ENCODE data around the gene ERG. TPM values are rescaled to one million over a fixed set of nuclear protein-coding genes. Genes with fewer than 3 reads are reported as not detected.

ERG gene
- total and polyA plus RNA-seq, 2 experiments from 2014 or later = 0.14 to 0.44 TPM

GRCh38 chr21:38479641-38480525, 18.4 kb downstream of the ERG start:
- Mint-ChIP-seq H3K36me3 (ENCODE audit: low read depth) (no peaks in the 10 kb centered on the region), H3K4me3 (no peak overlapping the region), H3K9me3 (no peaks in the 10 kb centered on the region), H3K4me1 (peaks cover 19% of the 10 kb centered on the region), H3K27ac (no peak overlapping the region), H3K27me3 (ENCODE audit: insufficient read depth, low read depth, poor library complexity) (peaks cover 9% of the 10 kb centered on the region)
- peaks cover 3% of the 10 kb centered on the region; the same call in 1 of the 2 replicates for H3K9me2 ChIP-seq (ENCODE audit: insufficient read depth)
- H3K27me3 ChIP-seq (ENCODE audit: insufficient read depth) = no peaks in the 10 kb centered on the region
- H3K27ac ChIP-seq (ENCODE audit: low read depth) = no peak overlapping the region
- H4K20me1 ChIP-seq (replicated peaks; ENCODE audit: insufficient read depth) = no peaks in the 10 kb centered on the region
- no peak for DNase-seq (ENCODE audit: low spot score)
- no peaks in the 10 kb centered on the region for H3K4me1 ChIP-seq (ENCODE audit: insufficient read depth)
- no peaks in the 10 kb centered on the region for H3F3A ChIP-seq (replicated peaks; ENCODE audit: low read depth)
- no peak overlapping the region for H3K4me2 ChIP-seq
- no peak overlapping the region for H2AFZ ChIP-seq
- H3K36me3 ChIP-seq (ENCODE audit: insufficient read depth) = no peaks in the 10 kb centered on the region
- no peak for ATAC-seq
- TF ChIP-seq STAT1 (IDR thresholded peaks at IDR 0.05; ENCODE audit: unreplicated experiment) (no peak), ZNF462 (CRISPR knock-in tag; IDR thresholded peaks at IDR 0.05) (no peak), JUNB (IDR thresholded peaks at IDR 0.05; ENCODE audit: unreplicated experiment) (no peak), EZH2 (IDR thresholded peaks at IDR 0.05; ENCODE audit: low read depth, unreplicated experiment) (no peak), ZNF331 (CRISPR knock-in tag; IDR thresholded peaks at IDR 0.05; ENCODE audit: low read depth) (no peak), ETS1 (IDR thresholded peaks at IDR 0.05) (no peak), CREB1 (CRISPR knock-in tag; IDR thresholded peaks at IDR 0.05; ENCODE audit: low read depth) (no peak), NANOG (IDR thresholded peaks at IDR 0.05; ENCODE audit: borderline replicate concordance) (no peak), POLR2AphosphoS5 (IDR thresholded peaks at IDR 0.05; ENCODE audit: low read depth) (no peak), CTCF (conservative IDR thresholded peaks at IDR 0.05; ENCODE audit: low read depth in 2 of 2) (no peak), ZNF114 (CRISPR knock-in tag; IDR thresholded peaks at IDR 0.05) (no peak), REST (IDR thresholded peaks at IDR 0.05; ENCODE audit: unreplicated experiment) (no peak), EZH2phosphoT487 (IDR thresholded peaks at IDR 0.05; ENCODE audit: unreplicated experiment) (no peak)
- H3K79me2 ChIP-seq (replicated peaks; ENCODE audit: insufficient read depth) = no peaks in the 10 kb centered on the region
- H3K4me3 ChIP-seq = no peak overlapping the region
